Measurements from ENCODE around the gene ARL4A. TPM values are rescaled to one million over a fixed set of nuclear protein-coding genes. Genes with fewer than 3 reads are reported as not detected.
"Not testable (repeated sequence)": the region's sequence is repeated elsewhere in the genome, so short reads cannot be mapped to it uniquely, and the experiment has no call there.

The ARL4A gene
- total RNA-seq, 1 donor from 2014 or later, result 58.2 TPM

DNA sequence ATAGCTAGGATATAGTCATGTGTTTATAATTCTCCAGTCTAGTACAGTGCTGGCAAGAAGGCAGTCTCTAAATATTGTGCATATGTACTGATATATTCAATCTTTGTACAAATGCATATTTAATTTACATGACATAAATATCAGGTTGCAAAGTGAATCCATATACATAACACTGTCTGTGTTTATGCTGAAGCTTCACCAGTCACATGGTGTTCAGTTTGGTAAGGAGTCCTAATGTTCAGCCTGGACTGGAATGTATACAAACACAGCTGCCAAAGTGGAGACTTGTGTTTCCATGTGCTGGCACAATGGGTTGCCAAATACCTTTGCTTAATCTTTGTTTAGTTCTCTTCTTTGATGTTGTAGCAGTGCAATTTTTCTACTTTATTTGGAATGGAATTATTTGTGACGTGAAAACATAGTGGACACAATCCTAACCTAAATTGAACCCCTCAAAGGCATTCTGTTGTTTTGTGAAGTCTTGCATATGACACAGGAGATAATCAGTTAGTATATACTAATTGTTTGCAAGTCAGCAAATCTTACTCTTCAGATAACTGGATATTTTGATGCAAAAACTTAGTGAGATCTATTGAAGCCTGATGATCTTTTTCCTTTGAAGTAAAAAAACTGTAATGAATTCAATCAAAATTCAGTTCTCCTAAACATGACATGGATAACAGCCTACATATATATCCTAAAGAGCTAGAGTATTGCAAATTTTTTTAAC, 17.3 kb upstream of the ARL4A start:
- TF ChIP-seq, protein P1, sequence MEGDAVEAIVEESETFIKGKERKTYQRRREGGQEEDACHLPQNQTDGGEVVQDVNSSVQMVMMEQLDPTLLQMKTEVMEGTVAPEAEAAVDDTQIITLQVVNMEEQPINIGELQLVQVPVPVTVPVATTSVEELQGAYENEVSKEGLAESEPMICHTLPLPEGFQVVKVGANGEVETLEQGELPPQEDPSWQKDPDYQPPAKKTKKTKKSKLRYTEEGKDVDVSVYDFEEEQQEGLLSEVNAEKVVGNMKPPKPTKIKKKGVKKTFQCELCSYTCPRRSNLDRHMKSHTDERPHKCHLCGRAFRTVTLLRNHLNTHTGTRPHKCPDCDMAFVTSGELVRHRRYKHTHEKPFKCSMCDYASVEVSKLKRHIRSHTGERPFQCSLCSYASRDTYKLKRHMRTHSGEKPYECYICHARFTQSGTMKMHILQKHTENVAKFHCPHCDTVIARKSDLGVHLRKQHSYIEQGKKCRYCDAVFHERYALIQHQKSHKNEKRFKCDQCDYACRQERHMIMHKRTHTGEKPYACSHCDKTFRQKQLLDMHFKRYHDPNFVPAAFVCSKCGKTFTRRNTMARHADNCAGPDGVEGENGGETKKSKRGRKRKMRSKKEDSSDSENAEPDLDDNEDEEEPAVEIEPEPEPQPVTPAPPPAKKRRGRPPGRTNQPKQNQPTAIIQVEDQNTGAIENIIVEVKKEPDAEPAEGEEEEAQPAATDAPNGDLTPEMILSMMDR (IDR thresholded peaks at IDR 0.05), result no peak
- TF ChIP-seq POLR2AphosphoS5 (IDR thresholded peaks at IDR 0.05; ENCODE audit: insufficient read depth in 1 of 2, low read depth in 1 of 2) (no peak), POLR2A (IDR thresholded peaks at IDR 0.05) (no peak)
- H3K4me1 ChIP-seq, result no peaks in the 10 kb centered on the region
- no peak overlapping the region for H3K27ac ChIP-seq
- no peak for DNase-seq (ENCODE audit: extremely low spot score in 2 of 2)
- H3K27me3 ChIP-seq, result no peaks in the 10 kb centered on the region
- H3K9me3 ChIP-seq, result no peaks in the 10 kb centered on the region
- no peaks in the 10 kb centered on the region for H3K36me3 ChIP-seq
- H3K4me3 ChIP-seq, result no peak overlapping the region
- intact Hi-C loops (cut with DNase I), result no loop called here

DNA sequence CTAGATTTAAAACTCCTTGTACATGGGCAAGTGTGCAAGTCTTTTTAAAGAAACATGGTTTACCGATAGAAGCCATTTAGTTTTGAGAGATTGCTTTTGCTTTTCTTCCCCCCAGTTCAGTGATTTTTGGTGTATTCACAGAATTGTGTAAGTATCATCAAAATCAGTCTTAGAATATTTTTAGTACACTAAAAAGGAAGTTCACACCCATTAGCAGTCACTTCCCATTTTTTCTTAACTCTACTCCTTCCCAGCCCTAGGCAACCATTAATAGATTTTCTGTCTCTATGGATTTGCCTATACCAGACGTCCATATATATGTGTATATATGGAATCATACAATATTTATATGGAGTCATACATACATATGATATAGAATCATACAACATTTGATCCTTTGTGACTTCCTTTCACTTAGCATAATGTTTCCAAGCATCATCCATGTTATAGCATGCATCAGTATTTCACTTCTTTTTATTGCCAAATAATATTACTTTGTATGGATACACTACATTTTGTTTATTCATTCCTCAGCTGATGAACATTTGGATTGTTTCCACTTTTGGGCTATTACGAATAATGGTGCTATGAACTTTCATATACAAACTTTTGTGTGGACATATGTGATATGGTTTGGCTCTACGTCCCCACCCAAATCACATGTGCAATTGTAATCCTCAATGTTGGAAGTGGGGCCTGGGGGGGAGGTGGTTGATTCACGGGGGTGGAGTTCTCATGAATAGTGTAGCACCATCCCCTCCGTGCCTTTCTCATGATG, 16.5 kb upstream of the ARL4A start:
- TF ChIP-seq, protein P1 (IDR thresholded peaks at IDR 0.05), result no peak
- no peak for TF ChIP-seq POLR2AphosphoS5 (IDR thresholded peaks at IDR 0.05; ENCODE audit: insufficient read depth in 1 of 2, low read depth in 1 of 2)
- TF ChIP-seq POLR2A (IDR thresholded peaks at IDR 0.05), result no peak
- Histone ChIP-seq H3K4me1 (no peaks in the 10 kb centered on the region), H3K27me3 (no peaks in the 10 kb centered on the region), H3K4me3 (no peak overlapping the region), H3K9me3 (no peaks in the 10 kb centered on the region), H3K36me3 (no peaks in the 10 kb centered on the region), H3K27ac (no peak overlapping the region)
- no peak for DNase-seq (ENCODE audit: extremely low spot score in 2 of 2)
- intact Hi-C loops (cut with DNase I), result no loop called here

DNA sequence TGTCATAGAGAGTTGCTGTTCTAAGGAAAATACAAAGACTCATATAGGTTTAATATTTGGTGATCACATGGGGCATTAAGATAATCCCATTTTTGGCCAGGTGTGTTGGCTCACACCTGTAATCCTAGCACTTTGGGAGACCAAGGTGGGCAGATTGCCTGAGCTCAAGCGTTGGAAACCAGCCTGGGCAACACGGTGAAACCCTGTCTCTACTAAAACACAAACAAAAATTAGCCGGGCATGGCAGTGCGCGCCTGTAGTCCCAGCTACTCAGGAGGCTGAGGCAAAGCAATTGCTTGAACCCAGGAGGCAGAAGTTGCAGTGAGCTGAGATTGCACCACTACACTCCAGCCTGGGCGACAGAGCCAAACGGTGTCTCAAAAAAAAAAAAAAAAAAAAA, 14.0 kb upstream of the ARL4A start:
- H3K4me3 ChIP-seq; intact Hi-C loops (cut with DNase I): not testable (repeated sequence)

DNA sequence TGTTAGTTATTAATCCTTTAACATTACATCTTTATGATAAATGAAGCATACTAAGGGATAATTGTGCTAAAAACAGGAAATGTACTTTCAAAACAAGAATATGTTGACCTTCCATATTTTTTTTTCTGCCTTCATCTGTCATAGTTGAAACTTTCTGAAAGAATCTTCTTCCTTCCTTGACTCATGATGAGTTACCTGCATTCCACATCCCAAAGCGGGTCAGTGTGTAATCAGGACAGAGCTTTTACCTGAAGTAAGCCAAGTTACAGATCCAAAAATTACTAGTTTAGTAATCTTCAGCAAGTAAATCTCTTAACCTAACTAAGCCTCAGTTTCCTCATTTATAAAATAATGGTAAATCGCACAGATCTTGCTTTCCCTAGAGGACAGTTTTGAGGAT, 13.4 kb upstream of the ARL4A start:
- no peak for TF ChIP-seq POLR2AphosphoS5 (IDR thresholded peaks at IDR 0.05; ENCODE audit: insufficient read depth in 1 of 2, low read depth in 1 of 2)
- TF ChIP-seq POLR2A (IDR thresholded peaks at IDR 0.05), result no peak
- TF ChIP-seq, protein P1 (IDR thresholded peaks at IDR 0.05), result no peak
- no peak overlapping the region for H3K27ac ChIP-seq
- intact Hi-C loops (cut with DNase I), result no loop called here
- H3K4me1 ChIP-seq, result no peaks in the 10 kb centered on the region
- DNase-seq (ENCODE audit: extremely low spot score in 2 of 2), result no peak
- no peaks in the 10 kb centered on the region for H3K27me3 ChIP-seq
- no peak overlapping the region for H3K4me3 ChIP-seq
- no peaks in the 10 kb centered on the region for H3K9me3 ChIP-seq
- H3K36me3 ChIP-seq, result no peaks in the 10 kb centered on the region

More for the DNA sequence above, 14.0 kb upstream of the ARL4A start:
- H3K36me3 ChIP-seq; DNase-seq (ENCODE audit: extremely low spot score in 2 of 2); H3K4me1 ChIP-seq; H3K27ac ChIP-seq; H3K9me3 ChIP-seq; H3K27me3 ChIP-seq: not testable (repeated sequence)

DNA sequence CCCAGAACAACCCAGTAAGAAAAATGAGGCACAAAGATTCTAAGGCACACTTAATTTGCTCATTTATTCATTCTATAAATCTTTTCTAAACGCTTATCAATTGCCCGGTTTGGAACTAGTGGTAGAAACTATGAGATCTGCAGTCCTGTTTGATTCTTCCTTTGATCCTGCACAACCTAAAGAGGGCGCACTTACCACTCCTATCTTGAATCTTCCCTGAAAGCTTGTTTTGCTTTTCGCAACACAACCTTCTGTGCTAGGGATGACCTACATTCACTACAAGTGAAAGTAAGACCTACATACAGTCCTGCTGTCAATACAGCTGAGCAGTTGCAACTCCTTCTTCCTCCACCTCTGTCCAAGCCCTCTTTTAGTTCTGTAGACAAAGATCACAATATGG, 12.6 kb upstream of the ARL4A start:
- TF ChIP-seq, protein P1 (IDR thresholded peaks at IDR 0.05), result no peak
- TF ChIP-seq POLR2A (IDR thresholded peaks at IDR 0.05), result no peak
- TF ChIP-seq POLR2AphosphoS5 (IDR thresholded peaks at IDR 0.05; ENCODE audit: insufficient read depth in 1 of 2, low read depth in 1 of 2), result no peak
- no peaks in the 10 kb centered on the region for H3K36me3 ChIP-seq
- no peak overlapping the region for H3K4me3 ChIP-seq
- no peaks in the 10 kb centered on the region for H3K27me3 ChIP-seq
- H3K9me3 ChIP-seq, result no peaks in the 10 kb centered on the region
- H3K4me1 ChIP-seq, result no peaks in the 10 kb centered on the region
- no peak for DNase-seq (ENCODE audit: extremely low spot score in 2 of 2)
- H3K27ac ChIP-seq, result no peak overlapping the region
- intact Hi-C loops (cut with DNase I), result no loop called here

Data from vagina (tissue), 2 donors.